Neural progenitor cell (in vitro differentiated cells): Measurements from ENCODE around the gene METTL25. TPM values are rescaled to one million over a fixed set of nuclear protein-coding genes. Genes with fewer than 3 reads are reported as not detected.

Source experiments
- DNase-seq: peaks from one replicate; pipeline ENCODE4 v3.0.0-alpha.2; 2016; ENCODE audit warnings: low spot score
- H2AFZ ChIP-seq: fragments of 200-600 bp; sonication (generic); replicated peaks from 2 replicates; pipeline ENCODE4 v1.6.1; 2016; ENCODE audit warnings: antibody characterized with exemption
- H3F3A ChIP-seq: fragments of 200-600 bp; sonication (generic); 2 replicates; pipeline ENCODE4 v1.6.1; 2016; ENCODE audit warnings: antibody characterized with exemption, low read depth
- H3K27ac ChIP-seq: fragments of 200-600 bp; sonication (generic); 2 replicates; pipeline ENCODE4 v1.5.1; 2016; ENCODE audit warnings: mild to moderate bottlenecking
- H3K27me3 ChIP-seq: fragments of 200-600 bp; sonication (generic); 2 replicates; pipeline ENCODE4 v1.6.1; 2016; ENCODE audit warnings: mild to moderate bottlenecking, moderate library complexity
- H3K36me3 ChIP-seq: fragments of 200-600 bp; sonication (generic); 2 replicates; pipeline ENCODE4 v1.5.1; 2016
- H3K4me1 ChIP-seq: fragments of 200-600 bp; sonication (generic); 2 replicates; pipeline ENCODE4 v1.6.1; 2016; ENCODE audit warnings: mixed run types
- H3K4me2 ChIP-seq: fragments of 200-600 bp; sonication (generic); 2 replicates; pipeline ENCODE4 v1.6.1; 2016
- H3K4me3 ChIP-seq: fragments of 200-600 bp; sonication (generic); 2 replicates; pipeline ENCODE4 v1.5.1; 2016
- H3K79me2 ChIP-seq: fragments of 200-600 bp; sonication (generic); 2 replicates; pipeline ENCODE4 v1.6.1; 2016; ENCODE audit warnings: low read depth
- H3K9ac ChIP-seq: fragments of 200-600 bp; sonication (generic); 2 replicates; pipeline ENCODE4 v1.6.1; 2016
- H3K9me3 ChIP-seq: fragments of 200-600 bp; sonication (generic); 2 replicates; pipeline ENCODE4 v1.5.1; 2016; ENCODE audit warnings: low read depth
- H4K20me1 ChIP-seq: fragments of 200-600 bp; sonication (generic); 2 replicates; pipeline ENCODE4 v1.6.1; 2016; ENCODE audit warnings: low read depth
- H3K27ac Mint-ChIP-seq: 3 replicates; pipeline ENCODE4 v1.8.0; 2021; ENCODE audit warnings: mixed read lengths
- H3K27me3 Mint-ChIP-seq: 2 replicates; pipeline ENCODE4 v1.8.0; 2022; ENCODE audit warnings: low read depth, mild to moderate bottlenecking, inconsistent platforms, moderate library complexity, mixed read lengths; ENCODE audit not compliant: insufficient read depth
- H3K36me3 Mint-ChIP-seq: 3 replicates; pipeline ENCODE4 v1.8.0; 2021; ENCODE audit warnings: mixed read lengths
- H3K4me1 Mint-ChIP-seq: 3 replicates; pipeline ENCODE4 v1.8.0; 2021; ENCODE audit warnings: mixed read lengths
- H3K4me3 Mint-ChIP-seq: 3 replicates; pipeline ENCODE4 v1.8.0; 2021; ENCODE audit warnings: mild to moderate bottlenecking, moderate library complexity, mixed read lengths
- H3K9me3 Mint-ChIP-seq: 3 replicates; pipeline ENCODE4 v1.8.0; 2020; ENCODE audit warnings: mixed read lengths
- EZH2 ChIP-seq: fragments of 200-600 bp; sonication (generic); IDR thresholded peaks from 2 replicates; pipeline ENCODE4 v1.6.1; 2017; ENCODE audit warnings: antibody characterized with exemption, mild to moderate bottlenecking, moderate library complexity
- EZH2phosphoT487 ChIP-seq: fragments of 200-600 bp; sonication (generic); IDR thresholded peaks from 2 replicates; pipeline ENCODE4 v1.6.1; 2017; ENCODE audit warnings: antibody characterized with exemption
- total RNA-seq: library from RNA; depleted of rRNA; stranded (reverse); fragments of >200 nt; gene quantifications from 2 replicates; pipeline ENCODE4 v1.2.3, GENCODE V29; 2015; ENCODE audit warnings: low replicate concordance
- TF ChIP-seq, protein P1 (sequence below): fragments of 200-600 bp; sonication (generic); IDR thresholded peaks from 2 replicates; pipeline ENCODE4 v1.5.1; 2017; ENCODE audit warnings: antibody characterized with exemption, mild to moderate bottlenecking

The METTL25 gene
- total RNA-seq, 1 donor from 2014 or later, result 11.2 TPM

DNA sequence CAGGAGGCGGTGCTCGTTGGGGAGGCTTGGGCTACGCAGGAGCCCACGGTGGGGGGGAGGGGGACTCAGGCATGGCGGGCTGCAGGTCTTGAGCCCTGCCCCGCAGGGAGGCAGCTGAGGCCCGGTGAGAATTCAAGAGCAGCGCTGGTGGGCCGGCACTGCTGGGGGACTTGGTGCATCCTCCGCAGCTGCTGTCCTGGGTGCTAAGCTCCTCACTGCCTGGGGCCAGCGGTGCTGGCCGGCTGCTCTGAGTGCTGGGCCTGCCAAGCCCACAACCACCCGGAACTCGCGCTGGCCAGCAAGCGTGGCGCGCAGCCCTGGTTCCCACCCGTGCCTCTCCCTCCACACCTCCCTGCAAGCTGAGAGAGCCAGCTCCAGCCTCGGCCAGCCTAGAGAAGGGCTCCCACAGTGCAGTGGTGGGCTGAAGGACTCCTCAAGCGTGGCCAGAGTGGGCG lies 3.2 kb downstream of the METTL25 start:
- Mint-ChIP-seq H3K27ac (no peak overlapping the region), H3K4me1 (peaks cover 18% of the 10 kb centered on the region), H3K9me3 (peaks cover 3% of the 10 kb centered on the region), H3K27me3 (peaks cover 4% of the 10 kb centered on the region), H3K36me3 (peaks cover 12% of the 10 kb centered on the region), H3K4me3 (no peak overlapping the region)
- Histone ChIP-seq H3K27me3 (no peaks in the 10 kb centered on the region), H3K4me3 (no peak overlapping the region), H4K20me1 (no peaks in the 10 kb centered on the region), H3K79me2 (peaks cover 56% of the 10 kb centered on the region), H3K36me3 (peaks cover 2% of the 10 kb centered on the region), H3K27ac (no peak overlapping the region), H3K4me1 (peaks cover 14% of the 10 kb centered on the region), H3K9me3 (no peaks in the 10 kb centered on the region), H2AFZ (no peak overlapping the region), H3K4me2 (no peak overlapping the region), H3F3A (no peaks in the 10 kb centered on the region), H3K9ac (no peak overlapping the region)
- TF ChIP-seq EZH2phosphoT487 (no peak), EZH2 (no peak)
- TF ChIP-seq, protein P1, sequence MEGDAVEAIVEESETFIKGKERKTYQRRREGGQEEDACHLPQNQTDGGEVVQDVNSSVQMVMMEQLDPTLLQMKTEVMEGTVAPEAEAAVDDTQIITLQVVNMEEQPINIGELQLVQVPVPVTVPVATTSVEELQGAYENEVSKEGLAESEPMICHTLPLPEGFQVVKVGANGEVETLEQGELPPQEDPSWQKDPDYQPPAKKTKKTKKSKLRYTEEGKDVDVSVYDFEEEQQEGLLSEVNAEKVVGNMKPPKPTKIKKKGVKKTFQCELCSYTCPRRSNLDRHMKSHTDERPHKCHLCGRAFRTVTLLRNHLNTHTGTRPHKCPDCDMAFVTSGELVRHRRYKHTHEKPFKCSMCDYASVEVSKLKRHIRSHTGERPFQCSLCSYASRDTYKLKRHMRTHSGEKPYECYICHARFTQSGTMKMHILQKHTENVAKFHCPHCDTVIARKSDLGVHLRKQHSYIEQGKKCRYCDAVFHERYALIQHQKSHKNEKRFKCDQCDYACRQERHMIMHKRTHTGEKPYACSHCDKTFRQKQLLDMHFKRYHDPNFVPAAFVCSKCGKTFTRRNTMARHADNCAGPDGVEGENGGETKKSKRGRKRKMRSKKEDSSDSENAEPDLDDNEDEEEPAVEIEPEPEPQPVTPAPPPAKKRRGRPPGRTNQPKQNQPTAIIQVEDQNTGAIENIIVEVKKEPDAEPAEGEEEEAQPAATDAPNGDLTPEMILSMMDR, result no peak
- no peak for DNase-seq

DNA sequence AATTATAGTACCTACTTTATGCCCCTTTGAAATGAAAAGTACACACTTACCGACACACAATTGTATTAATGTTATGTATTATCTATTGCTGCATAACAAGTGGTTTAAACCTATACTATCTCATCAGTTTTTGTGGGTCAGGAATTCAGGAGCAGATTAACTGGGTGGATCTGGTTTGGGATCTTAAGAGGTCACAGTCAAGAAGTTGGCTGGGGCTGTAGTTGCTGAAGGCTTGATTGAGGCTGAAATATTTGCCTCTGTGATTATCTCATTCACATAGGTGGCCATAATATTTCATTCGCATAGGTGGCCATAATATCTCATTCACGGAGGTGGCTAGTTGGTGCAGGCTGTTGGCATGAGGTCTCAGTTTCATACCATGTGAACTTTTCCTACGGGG lies 5.7 kb downstream of the METTL25 start:
- Histone ChIP-seq H3K9me3 (no peaks in the 10 kb centered on the region), H3K27me3 (no peaks in the 10 kb centered on the region), H2AFZ (no peak overlapping the region), H3K4me2 (no peak overlapping the region), H3K36me3 (no peaks in the 10 kb centered on the region), H3K79me2 (peaks cover 51% of the 10 kb centered on the region), H3K4me3 (no peak overlapping the region), H3F3A (no peaks in the 10 kb centered on the region), H3K27ac (no peak overlapping the region), H4K20me1 (no peaks in the 10 kb centered on the region), H3K4me1 (peaks cover 4% of the 10 kb centered on the region), H3K9ac (no peak overlapping the region)
- H3K4me3 Mint-ChIP-seq, result no peak overlapping the region
- peaks cover 10% of the 10 kb centered on the region for H3K36me3 Mint-ChIP-seq
- TF ChIP-seq EZH2, result no peak
- TF ChIP-seq EZH2phosphoT487, result no peak
- TF ChIP-seq, protein P1, result no peak
- no peak for DNase-seq
- peaks cover 3% of the 10 kb centered on the region for H3K9me3 Mint-ChIP-seq
- no peak overlapping the region for H3K27ac Mint-ChIP-seq
- H3K27me3 Mint-ChIP-seq, result peaks cover 2% of the 10 kb centered on the region
- H3K4me1 Mint-ChIP-seq, result peaks cover 7% of the 10 kb centered on the region

DNA sequence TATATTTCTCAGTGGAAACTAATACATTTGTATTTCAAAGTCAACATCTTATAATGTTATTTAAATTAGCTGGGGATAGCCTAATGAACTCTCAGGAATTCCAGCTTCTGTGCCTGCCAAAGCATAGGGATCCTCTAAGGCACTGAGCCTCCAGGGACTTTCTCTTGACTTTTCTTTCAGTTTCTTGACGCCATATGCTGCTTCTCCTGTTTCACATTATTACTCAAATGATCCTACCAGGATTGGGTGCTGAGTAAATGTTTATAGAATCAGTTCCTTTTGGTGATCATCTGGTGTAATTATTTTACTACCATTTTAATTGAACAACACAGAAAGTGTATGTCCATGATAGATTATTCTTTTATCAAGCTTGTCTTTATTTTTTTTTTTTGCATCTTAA lies 7.9 kb downstream of the METTL25 start:
- TF ChIP-seq EZH2phosphoT487 (no peak), EZH2 (no peak)
- TF ChIP-seq, protein P1, result no peak
- Mint-ChIP-seq H3K36me3 (peaks cover 4% of the 10 kb centered on the region), H3K4me1 (no peaks in the 10 kb centered on the region), H3K27ac (no peak overlapping the region), H3K9me3 (no peaks in the 10 kb centered on the region), H3K27me3 (no peaks in the 10 kb centered on the region), H3K4me3 (no peak overlapping the region)
- no peak for DNase-seq
- Histone ChIP-seq H3F3A (no peaks in the 10 kb centered on the region), H3K27me3 (no peaks in the 10 kb centered on the region), H3K9ac (no peak overlapping the region), H4K20me1 (no peaks in the 10 kb centered on the region), H3K4me3 (no peak overlapping the region), H3K79me2 (peaks cover 30% of the 10 kb centered on the region), H3K4me1 (no peaks in the 10 kb centered on the region), H3K4me2 (no peak overlapping the region), H3K36me3 (no peaks in the 10 kb centered on the region), H3K27ac (no peak overlapping the region), H2AFZ (no peak overlapping the region), H3K9me3 (no peaks in the 10 kb centered on the region)
